K562 (cell line): ENCODE results near the gene CRNKL1. TPM values are rescaled to one million over a fixed set of nuclear protein-coding genes. Genes with fewer than 3 reads are reported as not detected.

Experiments used
- ASH1L ChIP-seq: fragments of 450-650 bp; IDR thresholded peaks from 2 replicates; pipeline ENCODE4 v1.6.1; 2018; ENCODE audit warnings: borderline replicate concordance, mild to moderate bottlenecking, low read depth; ENCODE audit not compliant: partially characterized antibody
- ATF7 ChIP-seq: fragments of 450-650 bp; IDR thresholded peaks from 2 replicates; pipeline ENCODE4 v1.7.1; 2014; ENCODE audit warnings: mild to moderate bottlenecking, moderate library complexity
- CBX1 ChIP-seq: sonication (generic); IDR thresholded peaks from 2 replicates; pipeline ENCODE4 v1.6.1; 2016; ENCODE audit warnings: antibody characterized with exemption, low read depth, mild to moderate bottlenecking
- EGR1 ChIP-seq: fragments of 450-650 bp; conservative IDR thresholded peaks from 2 replicates; pipeline ENCODE4 v1.6.1; 2017; ENCODE audit warnings: mild to moderate bottlenecking
- ELF1 ChIP-seq: fragments of 200-800 bp; sonication (Bioruptor generic); IDR thresholded peaks from 2 replicates; pipeline ENCODE4 v1.6.1; 2016; ENCODE audit warnings: missing genetic modification characterization, missing compliant biosample characterization
- POLR2AphosphoS5 ChIP-seq: IDR thresholded peaks from 2 replicates; pipeline ENCODE4 v1.6.1; 2011; ENCODE audit warnings: mild to moderate bottlenecking, low read depth, low read length, moderate library complexity; ENCODE audit not compliant: control insufficient read depth, insufficient read depth
- PYGO2 ChIP-seq: fragments of 450-650 bp; IDR thresholded peaks from 2 replicates; pipeline ENCODE4 v1.6.1; 2016; ENCODE audit warnings: mild to moderate bottlenecking, missing genetic modification characterization, moderate library complexity, missing compliant biosample characterization
- TSC22D4 ChIP-seq: fragments of 450-650 bp; IDR thresholded peaks from 2 replicates; pipeline ENCODE4 v1.6.1; 2016; ENCODE audit warnings: missing genetic modification characterization, missing biosample characterization, control low read depth
- polyA plus RNA-seq, 8 experiments: library from polyadenylated mRNA; depleted of rRNA in 4 of 8; stranded (reverse) in 5 of 8; unstranded in 3 of 8; fragments of >200 nt; fragmentation: Nextera tagmentation in 2 of 8; fragmentation: Illumina TruSeq in 1 of 8; extraction: Ambion mirVana in 2 of 8; extraction: Trizol in 1 of 8; gene quantifications; 2 replicates each; pipeline versions ENCODE4 v1.2.1 to v1.2.3, GENCODE V29; 2011 to 2014; ENCODE audit warnings: inconsistent platforms in 1 of 8, missing spikeins in 1 of 8
- total RNA-seq, 7 experiments: library from RNA; depleted of rRNA in 6 of 7; stranded (reverse); fragments of >200 nt in 6 of 7; fragmentation: Illumina TruSeq in 2 of 7; extraction: Trizol in 2 of 7; gene quantifications; 2 replicates each; pipeline versions ENCODE4 v1.2.1 to v1.2.3, GENCODE V29; 2011 to 2021; ENCODE audit warnings: low replicate concordance in 1 of 7
- TF ChIP-seq, protein P1 (sequence below), 2 experiments: fragments of 450-650 bp in 1 of 2; sonication (generic) in 1 of 2; formaldehyde crosslinking in 1 of 2; IDR thresholded peaks; 2 replicates each; pipeline versions ENCODE4 v1.7.1 to v1.9.0; 2016 to 2022; ENCODE audit warnings: inconsistent platforms in 1 of 2, mild to moderate bottlenecking in 1 of 2, missing genetic modification reagents in 1 of 2
- TF ChIP-seq, protein P2 (sequence below): fragments of 450-650 bp; IDR thresholded peaks from 2 replicates; pipeline ENCODE4 v1.6.1; 2014; ENCODE audit warnings: low read depth, mild to moderate bottlenecking, moderate library complexity, borderline replicate concordance
- TF ChIP-seq, protein P3 (sequence below): fragments of 250-450 bp; sonication (Bioruptor Pico); IDR thresholded peaks from 2 replicates; pipeline ENCODE4 v1.5.0; 2021; ENCODE audit warnings: mild to moderate bottlenecking, borderline replicate concordance

Gene CRNKL1
- total and polyA plus RNA-seq, 9 of the 15 experiments (the other 6 are each of a cell fraction or from before 2014, with no cell fraction given), result 8.1 to 17.0 (median 11.7) TPM

DNA sequence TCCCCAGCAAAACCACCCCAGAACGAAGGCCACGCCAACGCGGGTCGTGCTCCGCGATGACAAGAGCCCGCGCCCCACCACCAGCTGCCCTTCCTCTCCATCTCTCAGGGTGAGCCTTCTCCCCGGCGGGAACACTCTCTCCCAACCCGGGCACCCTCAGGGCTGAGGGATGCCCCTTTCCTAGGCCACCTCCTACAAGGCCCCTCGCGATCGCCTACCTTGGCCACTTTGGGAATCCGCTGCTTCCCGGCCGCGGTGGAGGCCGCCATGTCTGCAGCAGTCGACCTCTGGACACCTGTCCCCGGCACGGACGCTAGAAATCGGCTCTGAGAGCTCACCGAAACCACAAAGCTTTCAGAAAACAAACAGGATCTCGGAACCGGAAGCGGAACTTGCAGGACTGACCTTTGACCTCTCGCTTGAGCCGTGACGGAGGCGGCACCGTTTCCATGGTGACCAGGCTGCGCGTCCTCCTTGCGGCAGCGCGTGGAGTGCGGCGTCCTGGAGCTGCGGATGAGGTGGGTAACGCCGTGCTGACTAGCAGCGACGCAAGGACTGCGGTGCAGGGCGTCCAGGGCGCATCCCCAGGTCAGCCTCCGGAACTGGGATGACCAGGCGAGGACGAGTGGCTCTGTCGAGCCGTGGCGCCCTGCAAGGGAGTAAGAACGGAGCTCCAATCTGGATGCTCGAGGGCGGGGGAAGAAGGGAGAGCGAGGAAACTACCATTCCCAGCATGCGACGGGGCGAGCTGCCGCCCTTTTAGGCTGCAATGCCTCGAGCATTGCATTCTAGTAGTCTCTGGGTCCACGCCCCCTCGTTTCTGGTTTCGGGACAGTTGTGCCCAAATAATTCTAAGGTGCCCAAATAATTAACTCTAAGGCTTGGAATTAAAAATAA, at the start of gene CRNKL1, which contains the start of gene CFAP61 (continued):
- TF ChIP-seq, protein P1, sequence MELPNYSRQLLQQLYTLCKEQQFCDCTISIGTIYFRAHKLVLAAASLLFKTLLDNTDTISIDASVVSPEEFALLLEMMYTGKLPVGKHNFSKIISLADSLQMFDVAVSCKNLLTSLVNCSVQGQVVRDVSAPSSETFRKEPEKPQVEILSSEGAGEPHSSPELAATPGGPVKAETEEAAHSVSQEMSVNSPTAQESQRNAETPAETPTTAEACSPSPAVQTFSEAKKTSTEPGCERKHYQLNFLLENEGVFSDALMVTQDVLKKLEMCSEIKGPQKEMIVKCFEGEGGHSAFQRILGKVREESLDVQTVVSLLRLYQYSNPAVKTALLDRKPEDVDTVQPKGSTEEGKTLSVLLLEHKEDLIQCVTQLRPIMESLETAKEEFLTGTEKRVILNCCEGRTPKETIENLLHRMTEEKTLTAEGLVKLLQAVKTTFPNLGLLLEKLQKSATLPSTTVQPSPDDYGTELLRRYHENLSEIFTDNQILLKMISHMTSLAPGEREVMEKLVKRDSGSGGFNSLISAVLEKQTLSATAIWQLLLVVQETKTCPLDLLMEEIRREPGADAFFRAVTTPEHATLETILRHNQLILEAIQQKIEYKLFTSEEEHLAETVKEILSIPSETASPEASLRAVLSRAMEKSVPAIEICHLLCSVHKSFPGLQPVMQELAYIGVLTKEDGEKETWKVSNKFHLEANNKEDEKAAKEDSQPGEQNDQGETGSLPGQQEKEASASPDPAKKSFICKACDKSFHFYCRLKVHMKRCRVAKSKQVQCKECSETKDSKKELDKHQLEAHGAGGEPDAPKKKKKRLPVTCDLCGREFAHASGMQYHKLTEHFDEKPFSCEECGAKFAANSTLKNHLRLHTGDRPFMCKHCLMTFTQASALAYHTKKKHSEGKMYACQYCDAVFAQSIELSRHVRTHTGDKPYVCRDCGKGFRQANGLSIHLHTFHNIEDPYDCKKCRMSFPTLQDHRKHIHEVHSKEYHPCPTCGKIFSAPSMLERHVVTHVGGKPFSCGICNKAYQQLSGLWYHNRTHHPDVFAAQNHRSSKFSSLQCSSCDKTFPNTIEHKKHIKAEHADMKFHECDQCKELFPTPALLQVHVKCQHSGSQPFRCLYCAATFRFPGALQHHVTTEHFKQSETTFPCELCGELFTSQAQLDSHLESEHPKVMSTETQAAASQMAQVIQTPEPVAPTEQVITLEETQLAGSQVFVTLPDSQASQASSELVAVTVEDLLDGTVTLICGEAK (IDR thresholded peaks at IDR 0.05), result peak; percentile 94
- TF ChIP-seq, protein P1 (CRISPR knock-in tag; IDR thresholded peaks at IDR 0.05), result no peak
- TF ChIP-seq ATF7, result peak; percentile 78
- TF ChIP-seq PYGO2, result no peak
- TF ChIP-seq ELF1, result peak; percentile 69
- peak; percentile 53; the same call in 1 of the 2 replicates for TF ChIP-seq POLR2AphosphoS5
- no peak for TF ChIP-seq ASH1L
- 0 out of 2 replicates have a peak, but pooled peaks have one; percentile 4 for TF ChIP-seq CBX1
- TF ChIP-seq, protein P2, sequence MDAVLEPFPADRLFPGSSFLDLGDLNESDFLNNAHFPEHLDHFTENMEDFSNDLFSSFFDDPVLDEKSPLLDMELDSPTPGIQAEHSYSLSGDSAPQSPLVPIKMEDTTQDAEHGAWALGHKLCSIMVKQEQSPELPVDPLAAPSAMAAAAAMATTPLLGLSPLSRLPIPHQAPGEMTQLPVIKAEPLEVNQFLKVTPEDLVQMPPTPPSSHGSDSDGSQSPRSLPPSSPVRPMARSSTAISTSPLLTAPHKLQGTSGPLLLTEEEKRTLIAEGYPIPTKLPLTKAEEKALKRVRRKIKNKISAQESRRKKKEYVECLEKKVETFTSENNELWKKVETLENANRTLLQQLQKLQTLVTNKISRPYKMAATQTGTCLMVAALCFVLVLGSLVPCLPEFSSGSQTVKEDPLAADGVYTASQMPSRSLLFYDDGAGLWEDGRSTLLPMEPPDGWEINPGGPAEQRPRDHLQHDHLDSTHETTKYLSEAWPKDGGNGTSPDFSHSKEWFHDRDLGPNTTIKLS, result peak; percentile 67
- TF ChIP-seq, protein P3, sequence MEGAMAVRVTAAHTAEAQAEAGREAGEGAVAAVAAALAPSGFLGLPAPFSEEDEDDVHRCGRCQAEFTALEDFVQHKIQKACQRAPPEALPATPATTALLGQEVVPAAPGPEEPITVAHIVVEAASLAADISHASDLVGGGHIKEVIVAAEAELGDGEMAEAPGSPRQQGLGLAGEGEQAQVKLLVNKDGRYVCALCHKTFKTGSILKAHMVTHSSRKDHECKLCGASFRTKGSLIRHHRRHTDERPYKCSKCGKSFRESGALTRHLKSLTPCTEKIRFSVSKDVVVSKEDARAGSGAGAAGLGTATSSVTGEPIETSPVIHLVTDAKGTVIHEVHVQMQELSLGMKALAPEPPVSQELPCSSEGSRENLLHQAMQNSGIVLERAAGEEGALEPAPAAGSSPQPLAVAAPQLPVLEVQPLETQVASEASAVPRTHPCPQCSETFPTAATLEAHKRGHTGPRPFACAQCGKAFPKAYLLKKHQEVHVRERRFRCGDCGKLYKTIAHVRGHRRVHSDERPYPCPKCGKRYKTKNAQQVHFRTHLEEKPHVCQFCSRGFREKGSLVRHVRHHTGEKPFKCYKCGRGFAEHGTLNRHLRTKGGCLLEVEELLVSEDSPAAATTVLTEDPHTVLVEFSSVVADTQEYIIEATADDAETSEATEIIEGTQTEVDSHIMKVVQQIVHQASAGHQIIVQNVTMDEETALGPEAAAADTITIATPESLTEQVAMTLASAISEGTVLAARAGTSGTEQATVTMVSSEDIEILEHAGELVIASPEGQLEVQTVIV (CRISPR knock-in tag), result peak; percentile 71; the same call in 1 of the 2 replicates
- TF ChIP-seq EGR1, result peak; percentile 56
- TF ChIP-seq TSC22D4 (tag), result no peak
